OCI-LY1 (cell line): ENCODE measurements around the gene ACAP2.

ENCODE experiments used
- CTCF ChIP-seq: fragments of 200-600 bp; sonication (generic), shearing (Covaris generic); IDR thresholded peaks from 2 replicates; pipeline ENCODE4 v1.5.1; 2017; ENCODE audit warnings: mild to moderate bottlenecking, antibody characterized with exemption, low read length, moderate library complexity, mixed read lengths
- EZH2 ChIP-seq: fragments of 200-600 bp; sonication (generic), shearing (Covaris generic); IDR thresholded peaks from 2 replicates; pipeline ENCODE4 v1.8.0; 2017; ENCODE audit warnings: borderline replicate concordance, mixed run types, mild to moderate bottlenecking, antibody characterized with exemption, low read length, moderate library complexity, mixed read lengths

GRCh38 chr3:195388380-195388779 lies 54.4 kb downstream of the ACAP2 start:
- TF ChIP-seq CTCF (no peak), EZH2 (no peak)
